RCC 7860 (cell line): ENCODE results near the gene ZNF469.
A peak's percentile ranks its signal among the peaks of the same experiment; 100 is the strongest.

ENCODE experiments used
- DNase-seq: peaks from one replicate; pipeline ENCODE4 v3.0.0-alpha.2; 2015; ENCODE audit warnings: low spot score
- FAIRE-seq: peaks from 2 replicates; lab custom pipeline; 2012; peaks lifted over from hg19 to GRCh38; lab: Jason Lieb, UNC

The ZNF469 gene

DNA sequence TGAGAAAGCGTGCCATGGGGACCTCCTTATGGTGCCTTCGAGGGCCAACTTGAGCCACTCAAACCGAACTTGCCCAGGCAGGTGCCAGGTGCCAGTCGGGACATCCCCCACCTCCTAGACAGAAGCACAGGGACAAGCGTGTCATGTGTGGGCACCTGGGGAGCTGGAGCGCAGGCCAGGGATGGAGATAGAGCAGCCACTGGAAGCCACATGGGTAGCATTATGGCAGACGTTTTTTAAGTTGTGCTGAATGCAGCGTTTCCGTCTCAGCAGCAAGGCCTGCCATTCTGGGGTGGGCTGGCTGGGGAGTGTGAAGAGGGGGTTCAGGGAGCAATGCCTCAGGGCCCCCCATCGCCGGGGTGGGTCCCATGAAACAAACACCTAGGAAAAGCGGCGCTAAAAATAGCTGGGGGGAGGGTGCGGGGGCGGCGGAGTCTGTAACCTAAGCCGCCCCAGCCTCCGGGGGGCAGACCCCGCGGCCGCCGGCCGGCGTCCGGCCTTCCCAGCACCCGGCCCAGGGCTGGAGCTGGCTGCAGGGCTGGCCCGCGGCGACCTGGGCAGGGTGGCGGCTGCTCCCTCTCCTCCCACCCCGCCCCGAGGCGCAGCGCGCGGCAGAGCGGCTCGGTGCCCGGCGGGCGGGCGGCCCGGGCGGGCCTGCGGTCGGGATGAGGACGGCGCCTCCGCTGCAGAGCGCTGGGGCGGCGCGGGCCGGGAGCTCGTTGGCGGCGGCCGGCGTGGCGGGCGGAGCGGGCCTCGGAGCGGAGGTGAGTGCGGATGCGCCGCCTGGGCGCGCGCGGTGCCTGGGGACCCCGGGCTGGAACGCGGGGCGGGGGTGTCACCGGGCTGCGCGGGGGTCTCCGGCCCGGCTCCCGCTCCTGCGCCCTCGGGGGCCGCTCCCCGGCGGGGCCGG is at the start of gene ZNF469:
TSS of gene ZNF469 (plus strand) at position 469 of the 910 bp plus-strand sequence. CDS start 44,512 bp downstream, outside the sequence.
- FAIRE-seq (no peak), DNase-seq (no peak)

GRCh38 chr16:88333848-88334777 is 48.6 kb upstream of the ZNF469 start:
- DNase-seq (peak; percentile 35), FAIRE-seq (no peak)

- FAIRE-seq = no peak
- no peak for DNase-seq
Measured at GRCh38 chr16:88334778-88335720, 47.7 kb upstream of the ZNF469 start.

DNA sequence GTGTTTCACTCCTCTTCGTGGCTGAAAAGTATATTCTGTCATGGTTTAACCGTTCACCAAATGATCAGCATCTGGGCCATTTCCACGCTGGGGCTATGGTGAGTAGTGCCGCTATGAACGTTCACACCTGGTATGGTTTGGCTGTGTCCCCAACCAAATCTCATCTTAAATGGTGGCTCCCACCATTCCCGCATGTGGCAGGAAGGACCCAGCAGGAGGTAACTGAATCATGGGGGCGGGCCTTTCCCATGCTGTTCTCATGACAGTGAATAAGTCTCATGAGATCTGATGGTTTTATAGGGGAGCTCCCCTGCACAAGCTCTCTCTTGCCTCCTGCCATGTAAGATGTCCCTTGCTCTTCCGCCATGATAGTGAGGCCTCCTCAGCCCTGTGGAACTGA is 45.7 kb upstream of the ZNF469 start:
- DNase-seq (no peak), FAIRE-seq (no peak)

- DNase-seq = no peak
- FAIRE-seq = no peak
Measured at GRCh38 chr16:88337538-88337937, 45.2 kb upstream of the ZNF469 start.

GRCh38 chr16:88338111-88338510 is 44.6 kb upstream of the ZNF469 start:
- FAIRE-seq (no peak), DNase-seq (no peak)

- FAIRE-seq = no peak
- no peak for DNase-seq
Measured at GRCh38 chr16:88338896-88339295, 43.9 kb upstream of the ZNF469 start.

GRCh38 chr16:88339930-88340754 is 42.6 kb upstream of the ZNF469 start:
- no peak for DNase-seq
- no peak for FAIRE-seq

DNA sequence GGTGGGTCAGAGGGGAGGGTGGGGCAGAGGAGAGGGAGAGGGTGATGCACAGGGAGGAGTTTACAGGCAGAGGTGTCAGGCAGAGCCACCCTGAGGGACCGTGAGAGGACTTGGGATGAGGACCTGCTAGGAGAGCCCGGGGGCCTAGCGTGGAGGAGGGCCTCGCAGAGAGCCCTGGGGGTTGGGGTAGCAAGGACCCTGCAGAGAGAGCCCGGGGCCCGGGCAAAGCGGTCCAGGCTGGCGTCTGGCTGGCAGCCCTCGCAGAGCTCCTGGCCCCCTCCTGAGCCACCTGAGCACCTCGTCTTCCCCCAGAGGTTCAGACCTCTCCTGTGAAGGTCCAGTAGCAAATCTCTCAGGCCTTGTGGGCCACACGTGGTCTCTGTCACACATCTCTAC is 42.0 kb upstream of the ZNF469 start:
- DNase-seq (no peak), FAIRE-seq (no peak)

DNA sequence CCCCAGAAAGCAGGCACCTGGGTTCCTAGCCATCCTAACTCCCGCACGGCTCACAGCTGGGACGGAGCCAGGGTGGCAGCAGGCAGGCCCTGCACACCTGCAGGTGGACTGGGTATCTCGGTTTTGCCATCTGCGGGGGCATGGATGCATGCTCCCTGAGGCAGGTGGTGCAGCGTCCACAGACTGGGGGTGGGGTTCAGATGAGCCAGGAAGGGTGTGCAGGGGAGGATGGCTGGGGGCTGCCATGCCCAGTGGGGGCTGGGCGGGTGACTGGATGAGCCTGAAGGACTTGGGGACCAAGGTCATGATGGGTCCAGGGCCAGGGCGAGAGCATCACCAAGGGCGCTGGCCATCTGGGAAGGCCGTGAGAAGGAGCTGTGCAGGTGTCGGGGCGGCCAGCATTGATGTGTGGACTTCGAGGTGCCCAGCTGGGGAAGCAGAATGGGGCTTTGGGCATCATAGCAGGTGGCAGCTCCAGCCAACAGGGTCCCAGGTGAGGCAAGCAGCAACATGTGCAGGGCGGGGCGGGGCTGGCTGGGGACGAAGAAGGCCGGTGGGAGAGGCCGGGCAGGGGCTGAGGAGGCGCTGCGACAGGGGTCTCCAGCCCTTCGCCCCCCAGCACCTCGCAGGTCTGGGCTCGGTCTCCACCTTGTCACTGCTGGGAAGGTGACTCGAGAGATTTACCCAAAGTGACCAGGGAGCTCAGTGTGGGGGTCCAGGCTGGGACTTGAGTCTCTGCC is 41.0 kb upstream of the ZNF469 start:
- no peak for DNase-seq
- no peak for FAIRE-seq

GRCh38 chr16:88342491-88342890 is 40.3 kb upstream of the ZNF469 start:
- FAIRE-seq (no peak), DNase-seq (no peak)

DNA sequence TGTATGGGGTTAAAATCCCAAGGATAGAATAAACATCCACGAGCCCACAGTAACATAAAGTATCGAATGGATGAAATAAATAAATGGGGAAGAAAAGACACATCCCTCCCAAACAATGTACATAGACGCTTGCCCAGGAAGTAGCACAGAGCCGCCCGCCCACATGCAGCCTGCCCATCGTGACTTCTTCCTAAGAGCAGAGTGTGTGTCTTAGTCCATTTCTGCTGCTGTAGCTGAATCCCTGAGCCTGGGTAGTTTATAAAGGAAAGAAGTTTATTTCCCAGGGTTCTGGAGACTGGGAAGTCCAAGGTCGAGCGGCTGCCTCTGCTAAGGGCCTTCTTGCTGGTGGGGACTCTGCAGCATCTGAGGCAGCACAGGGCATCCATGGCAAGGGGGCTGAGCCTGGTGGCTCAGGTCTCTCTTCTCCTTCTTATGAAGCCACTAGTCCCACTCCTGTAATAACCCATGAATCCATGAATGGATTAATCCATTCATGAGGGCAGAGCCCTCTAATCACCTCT is 39.4 kb upstream of the ZNF469 start:
- DNase-seq (no peak), FAIRE-seq (no peak)

DNA sequence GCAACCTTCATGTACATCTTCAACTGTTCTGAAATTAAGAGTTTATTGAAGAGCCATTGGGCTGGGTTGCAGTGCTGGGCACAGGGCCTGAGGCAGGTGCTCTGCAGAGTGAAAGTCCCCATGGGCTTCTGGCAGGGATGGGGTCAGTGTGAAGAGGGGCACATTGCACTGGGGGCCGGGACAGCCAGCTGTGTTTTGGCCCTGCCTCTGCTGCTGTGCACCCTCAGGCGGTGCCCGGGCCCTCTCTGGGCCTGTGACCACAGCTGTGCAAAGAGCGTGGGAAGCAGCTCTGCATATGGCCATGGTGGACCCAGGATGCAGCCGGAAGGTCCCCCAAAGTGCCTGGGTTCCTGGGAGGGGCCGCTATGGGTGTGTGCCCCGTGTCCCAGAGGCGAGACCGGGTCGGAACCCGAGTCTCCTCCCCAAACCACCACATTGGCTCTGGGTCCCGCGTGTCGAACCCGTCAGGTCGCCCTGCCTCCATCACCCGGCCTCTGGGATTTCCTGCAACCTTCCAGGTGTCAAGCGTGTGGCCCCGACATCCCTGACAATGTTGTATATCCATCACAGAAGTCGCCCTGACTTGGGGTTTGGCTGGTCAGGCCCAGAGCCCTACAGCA is 38.2 kb upstream of the ZNF469 start:
- FAIRE-seq = no peak
- DNase-seq = no peak

- no peak for FAIRE-seq
- DNase-seq = no peak
Measured at GRCh38 chr16:88345031-88345720, 37.6 kb upstream of the ZNF469 start.

DNA sequence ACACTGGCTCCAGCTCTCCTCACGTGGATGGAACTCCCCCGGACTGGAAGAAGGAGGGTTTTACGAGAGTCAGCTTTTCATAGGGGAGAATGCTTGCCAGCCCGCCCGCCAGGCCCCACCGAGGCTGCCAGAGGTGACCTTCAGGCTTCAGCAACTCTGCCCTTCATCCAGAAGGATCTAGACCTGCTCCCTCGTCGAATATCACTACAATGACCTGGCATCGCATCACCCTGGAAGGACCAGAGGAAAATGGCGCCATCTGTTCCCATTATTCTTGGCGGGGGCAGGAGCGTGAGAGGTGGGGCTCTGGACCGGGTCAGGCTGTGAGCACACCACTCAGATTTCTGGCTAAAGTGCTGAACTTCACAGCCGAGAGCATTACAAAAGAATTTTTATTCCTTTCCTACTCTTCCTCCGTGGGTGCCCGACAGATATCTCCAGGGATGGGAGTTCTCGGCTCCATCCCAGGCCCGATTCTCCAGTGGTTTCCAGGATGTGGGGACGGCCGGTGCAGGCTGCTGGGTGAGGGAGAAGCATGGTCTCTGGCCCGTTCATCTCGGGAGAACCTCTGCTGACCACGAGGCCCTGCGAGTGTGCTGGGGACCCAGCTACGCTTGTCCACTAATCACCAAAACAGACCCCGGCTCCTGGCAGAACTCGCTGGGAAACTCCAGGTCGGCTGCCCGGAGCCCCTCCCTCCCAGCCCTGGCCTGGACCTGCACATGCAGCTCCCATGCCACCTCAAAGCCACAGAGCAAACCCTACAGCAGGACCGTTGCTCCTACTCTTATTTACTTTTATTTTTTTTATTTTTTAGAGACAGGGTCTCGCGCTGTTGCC is 36.8 kb upstream of the ZNF469 start:
- FAIRE-seq = no peak
- no peak for DNase-seq

- FAIRE-seq = no peak
Measured at GRCh38 chr16:88346680-88347505, 35.9 kb upstream of the ZNF469 start.

More at GRCh38 chr16:88346680-88347505, 35.9 kb upstream of the ZNF469 start:
- DNase-seq = no peak
